Measurements from ENCODE around the gene PHF21A. TPM values are rescaled to one million over a fixed set of nuclear protein-coding genes. Genes with fewer than 3 reads are reported as not detected.

PHF21A gene
- total and polyA plus RNA-seq, 12 donors, result 9.6 to 48.0 (median 35.9) TPM

GRCh38 chr11:46012185-46012584, 109.1 kb downstream of the PHF21A start:
- TF ChIP-seq CTCF (IDR thresholded peaks at IDR 0.05), result no peak
- DNase-seq, result no peak
- ATAC-seq, result no peak
- peaks cover 0 to 5% (median 0%) of the 10 kb centered on the region in 11 donors for H3K9me3 ChIP-seq
- WGBS, 2 donors, result 89 to 95% methylated on average over 2 of the region's 2 CpGs
- H3K36me3 ChIP-seq, result peaks cover 0 to 5% (median 0%) of the 10 kb centered on the region in 9 donors
- no peak overlapping the region for H3K4me3 ChIP-seq
- no peak overlapping the region for H3K27ac ChIP-seq
- intact Hi-C loops (cut with DNase I), result loop anchor here in 1 of 10 donors (10.0 kb wide), 1 partner anchor 47 kb away; no protein-coding TSS in a partner anchor
- peaks cover 0 to 17% (median 6%) of the 10 kb centered on the region in 9 donors for H3K4me1 ChIP-seq
- no peaks in the 10 kb centered on the region for H3K27me3 ChIP-seq

GRCh38 chr11:46010100-46010499, 111.2 kb downstream of the PHF21A start:
- no peak overlapping the region for H3K4me3 ChIP-seq
- DNase-seq, result no peak
- H3K27me3 ChIP-seq, result no peaks in the 10 kb centered on the region
- 88 to 94% methylated on average over 1 of the region's 1 CpG for WGBS, 2 donors
- H3K9me3 ChIP-seq, result peaks cover 0 to 5% (median 0%) of the 10 kb centered on the region in 11 donors
- H3K4me1 ChIP-seq, result peaks cover 0 to 17% (median 6%) of the 10 kb centered on the region in 9 donors
- no peak for ATAC-seq
- no peak for TF ChIP-seq CTCF (IDR thresholded peaks at IDR 0.05)
- intact Hi-C loops (cut with DNase I), result loop anchor here in 1 of 10 donors (10.0 kb wide), 1 partner anchor 45 kb away; no protein-coding TSS in a partner anchor
- H3K36me3 ChIP-seq, result peaks cover 0 to 5% (median 0%) of the 10 kb centered on the region in 9 donors
- H3K27ac ChIP-seq, result no peak overlapping the region

- Histone ChIP-seq H3K27me3 (no peaks in the 10 kb centered on the region), H3K4me1 (peaks cover 0 to 17% (median 6%) of the 10 kb centered on the region in 9 donors), H3K4me3 (no peak overlapping the region), H3K27ac (no peak overlapping the region), H3K36me3 (peaks cover 0 to 5% (median 0%) of the 10 kb centered on the region in 9 donors), H3K9me3 (peaks cover 0 to 5% (median 0%) of the 10 kb centered on the region in 11 donors)
- TF ChIP-seq CTCF (IDR thresholded peaks at IDR 0.05), result no peak
- intact Hi-C loops (cut with DNase I), result loop anchor here in 6 of 10 donors (5.0 to 10.0 kb wide), 5 partner anchors 42 to 165 kb away; partner anchors contain the start of gene CRY2 (in 1 of the 6)
- DNase-seq (no peak), ATAC-seq (peak in 1 of 8 donors; percentile 10)
- WGBS, 2 donors, result 19 to 37% methylated on average over 2 of the region's 2 CpGs
Observed at GRCh38 chr11:46009647-46010046, 111.6 kb downstream of the PHF21A start.

GRCh38 chr11:46006418-46007070, 114.7 kb downstream of the PHF21A start:
- intact Hi-C loops (cut with DNase I), result loop anchor here in 9 of 10 donors (1.0 to 10.0 kb wide), 8 partner anchors 39 to 164 kb away; partner anchors contain the start of gene CRY2 (in 1 of the 9)
- H3K36me3 ChIP-seq, result peaks cover 0 to 5% (median 0%) of the 10 kb centered on the region in 9 donors
- no peak overlapping the region for H3K4me3 ChIP-seq
- no peaks in the 10 kb centered on the region for H3K9me3 ChIP-seq
- H3K4me1 ChIP-seq, result peaks cover 0 to 42% (median 23%) of the 10 kb centered on the region in 9 donors
- WGBS, 2 donors, result 40% methylated on average over 5 of the region's 5 CpGs
- DNase-seq, result peak in 1 of 2 donors; percentile 47
- peak in 6 of 8 donors; percentile 54 to 83 (median 78) for ATAC-seq
- TF ChIP-seq CTCF (IDR thresholded peaks at IDR 0.05), result peak; percentile 60 to 88 (median 79)
- no peaks in the 10 kb centered on the region for H3K27me3 ChIP-seq
- no peak overlapping the region for H3K27ac ChIP-seq

All from heart right ventricle (tissue), 16 donors.